Measurements from ENCODE around the gene DAZ2.
"Not testable (repeated sequence)": the region's sequence is repeated elsewhere in the genome, so short reads cannot be mapped to it uniquely, and the experiment has no call there.

DNA sequence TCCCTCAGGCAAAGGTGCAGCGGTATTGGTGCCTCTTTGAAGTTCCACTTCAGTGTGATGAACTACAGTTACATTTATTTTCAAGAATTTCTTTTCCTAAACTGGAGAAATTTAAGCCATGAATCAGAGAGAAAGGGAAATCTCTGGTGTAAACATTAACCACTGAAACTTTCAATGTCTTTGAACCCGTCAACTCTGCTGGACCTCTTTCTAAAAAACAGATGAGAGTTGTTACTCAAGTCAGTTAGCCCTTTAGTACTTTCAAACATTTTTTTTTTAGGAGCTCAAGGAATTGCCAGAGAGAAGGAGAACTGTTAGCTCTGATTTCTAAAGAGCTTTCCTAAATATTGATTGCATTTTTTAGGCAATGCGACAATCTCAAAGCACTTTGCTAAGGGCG is 11.9 kb upstream of the DAZ2 start:
- TF ChIP-seq, protein P1, sequence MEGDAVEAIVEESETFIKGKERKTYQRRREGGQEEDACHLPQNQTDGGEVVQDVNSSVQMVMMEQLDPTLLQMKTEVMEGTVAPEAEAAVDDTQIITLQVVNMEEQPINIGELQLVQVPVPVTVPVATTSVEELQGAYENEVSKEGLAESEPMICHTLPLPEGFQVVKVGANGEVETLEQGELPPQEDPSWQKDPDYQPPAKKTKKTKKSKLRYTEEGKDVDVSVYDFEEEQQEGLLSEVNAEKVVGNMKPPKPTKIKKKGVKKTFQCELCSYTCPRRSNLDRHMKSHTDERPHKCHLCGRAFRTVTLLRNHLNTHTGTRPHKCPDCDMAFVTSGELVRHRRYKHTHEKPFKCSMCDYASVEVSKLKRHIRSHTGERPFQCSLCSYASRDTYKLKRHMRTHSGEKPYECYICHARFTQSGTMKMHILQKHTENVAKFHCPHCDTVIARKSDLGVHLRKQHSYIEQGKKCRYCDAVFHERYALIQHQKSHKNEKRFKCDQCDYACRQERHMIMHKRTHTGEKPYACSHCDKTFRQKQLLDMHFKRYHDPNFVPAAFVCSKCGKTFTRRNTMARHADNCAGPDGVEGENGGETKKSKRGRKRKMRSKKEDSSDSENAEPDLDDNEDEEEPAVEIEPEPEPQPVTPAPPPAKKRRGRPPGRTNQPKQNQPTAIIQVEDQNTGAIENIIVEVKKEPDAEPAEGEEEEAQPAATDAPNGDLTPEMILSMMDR (IDR thresholded peaks at IDR 0.05), result not testable (repeated sequence)
- TF ChIP-seq EP300 (IDR thresholded peaks at IDR 0.05; ENCODE audit: low read depth); POLR2A (IDR thresholded peaks at IDR 0.05): not testable (repeated sequence)

All from transverse colon (tissue), 3 donors.